Retina (tissue), 1 donor: ENCODE results near the gene DLX6.

Experiments
- DNase-seq: peaks from one replicate; pipeline ENCODE4 v3.0.0-alpha.2; 2016

The DLX6 gene

DNA sequence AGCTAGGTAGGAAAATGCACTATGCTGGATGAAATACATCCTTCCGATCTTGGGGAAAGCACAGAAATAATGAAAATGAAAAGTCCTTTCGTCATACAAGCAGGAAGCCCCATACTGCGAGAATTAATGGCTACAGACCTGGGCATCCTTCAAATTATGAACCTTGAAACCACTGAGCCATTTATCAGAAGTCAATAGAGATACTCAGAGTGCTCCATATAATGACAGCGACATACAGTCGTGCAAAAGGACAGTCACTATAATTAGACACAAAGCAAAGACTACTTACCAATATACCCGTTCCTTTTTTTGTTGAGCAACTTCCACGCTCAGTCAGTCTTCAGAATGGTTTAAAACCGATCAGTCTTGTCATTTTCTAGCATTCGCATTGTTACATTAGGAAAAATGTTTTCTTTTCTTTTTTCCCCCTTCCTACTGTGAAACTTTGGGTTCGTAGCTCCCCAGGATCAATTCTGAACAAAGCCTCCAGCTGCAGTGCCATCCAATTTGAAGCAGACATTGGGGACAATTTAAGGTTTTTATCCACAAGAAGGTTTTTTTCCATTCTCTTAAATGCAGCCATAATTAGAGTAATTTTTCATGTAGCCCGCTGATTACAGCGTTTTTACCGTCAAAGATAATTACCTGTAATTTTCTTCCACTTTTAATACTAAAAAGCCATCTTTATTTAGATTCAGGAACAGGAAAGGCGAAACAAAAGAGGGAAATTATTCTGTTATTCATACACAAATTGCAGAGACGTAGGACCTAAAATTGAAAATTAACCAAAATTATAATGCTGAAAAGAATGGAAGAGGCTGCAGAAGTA lies 6.4 kb downstream of the DLX6 start:
- DNase-seq = peak; percentile 43

DNA sequence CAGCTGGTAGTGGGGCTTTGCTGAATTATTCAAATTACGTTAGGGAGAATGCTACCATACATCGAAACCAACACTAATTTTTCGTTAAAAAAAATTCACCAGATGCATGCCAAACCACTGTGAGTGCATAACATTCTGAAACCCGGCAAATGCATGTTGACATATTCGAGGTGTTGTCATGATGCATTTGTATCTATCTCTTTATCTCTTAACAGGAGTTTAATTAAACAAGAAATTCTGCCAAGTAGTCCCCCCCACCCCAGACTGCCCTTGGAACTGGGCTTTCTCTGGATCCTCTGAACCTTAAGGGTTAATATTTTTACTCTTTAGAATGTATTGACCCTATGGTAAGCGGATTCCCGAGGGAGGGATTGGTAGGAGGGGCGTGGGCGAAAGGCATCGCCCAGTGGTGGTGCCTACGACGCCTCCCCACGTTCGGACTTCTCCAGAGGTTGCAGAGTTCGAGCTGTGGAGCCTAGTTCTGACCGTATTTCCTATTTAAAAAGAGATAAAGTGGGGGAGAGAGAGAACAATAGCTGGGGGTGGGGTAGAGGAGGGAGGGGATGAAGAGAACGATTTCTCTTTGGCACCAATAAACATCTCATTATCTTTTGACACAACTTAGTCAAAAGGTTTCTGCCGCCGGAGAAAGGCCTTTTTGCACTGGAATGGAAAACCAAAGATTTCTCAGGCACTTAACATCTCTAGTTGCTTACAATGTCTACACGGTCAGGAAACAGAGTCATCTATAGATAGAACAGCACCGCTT lies 7.2 kb downstream of the DLX6 start:
- DNase-seq = peak; percentile 51

DNA sequence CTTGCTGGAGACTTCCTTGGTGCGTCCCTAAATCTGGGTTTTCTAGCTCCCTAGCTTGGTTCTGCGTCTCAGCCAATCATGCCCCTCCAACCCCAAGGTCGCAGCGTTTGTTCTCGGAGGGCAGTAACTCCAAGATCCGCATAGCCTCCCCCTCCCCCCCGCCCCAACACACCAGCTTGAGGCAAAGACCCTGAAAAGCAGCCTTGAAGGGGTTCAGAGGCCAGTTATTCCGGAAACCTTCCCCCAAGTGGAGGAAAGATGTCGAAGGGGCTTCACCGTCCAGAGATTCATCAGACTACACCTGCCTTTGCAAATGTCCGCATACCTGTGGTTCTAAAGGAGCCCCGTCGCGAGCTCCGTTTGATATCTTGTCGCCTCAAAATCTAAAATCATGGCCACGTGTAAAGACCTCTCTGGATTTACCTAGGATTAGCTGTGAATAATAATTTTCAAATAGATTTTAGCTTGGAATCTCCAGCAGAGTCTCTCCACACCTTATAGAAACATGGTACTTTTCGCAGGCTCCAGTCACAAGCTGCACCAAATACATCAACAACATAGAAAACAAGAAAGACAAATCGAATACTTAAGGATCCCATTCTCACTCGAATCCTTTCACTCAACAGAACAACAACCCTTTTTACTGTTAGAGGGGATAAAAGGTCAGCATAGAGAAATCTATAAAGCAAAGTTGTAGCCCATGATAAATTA lies 7.9 kb downstream of the DLX6 start:
- peak; percentile 50 for DNase-seq

DNA sequence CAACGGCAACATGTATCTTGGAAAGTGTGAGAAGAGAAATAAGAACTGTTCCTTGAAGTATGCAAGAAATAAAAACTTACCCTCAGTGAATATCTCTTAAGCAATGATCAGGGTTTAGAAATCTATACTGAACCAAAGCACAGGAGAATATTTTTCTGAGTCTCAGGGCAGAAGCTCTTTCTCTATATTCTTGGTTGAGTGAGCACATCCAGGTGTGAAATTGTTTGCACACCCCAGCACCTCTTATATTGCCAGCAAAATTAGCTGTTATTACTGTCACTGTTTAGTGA lies 8.4 kb downstream of the DLX6 start:
- peak; percentile 38 for DNase-seq

DNA sequence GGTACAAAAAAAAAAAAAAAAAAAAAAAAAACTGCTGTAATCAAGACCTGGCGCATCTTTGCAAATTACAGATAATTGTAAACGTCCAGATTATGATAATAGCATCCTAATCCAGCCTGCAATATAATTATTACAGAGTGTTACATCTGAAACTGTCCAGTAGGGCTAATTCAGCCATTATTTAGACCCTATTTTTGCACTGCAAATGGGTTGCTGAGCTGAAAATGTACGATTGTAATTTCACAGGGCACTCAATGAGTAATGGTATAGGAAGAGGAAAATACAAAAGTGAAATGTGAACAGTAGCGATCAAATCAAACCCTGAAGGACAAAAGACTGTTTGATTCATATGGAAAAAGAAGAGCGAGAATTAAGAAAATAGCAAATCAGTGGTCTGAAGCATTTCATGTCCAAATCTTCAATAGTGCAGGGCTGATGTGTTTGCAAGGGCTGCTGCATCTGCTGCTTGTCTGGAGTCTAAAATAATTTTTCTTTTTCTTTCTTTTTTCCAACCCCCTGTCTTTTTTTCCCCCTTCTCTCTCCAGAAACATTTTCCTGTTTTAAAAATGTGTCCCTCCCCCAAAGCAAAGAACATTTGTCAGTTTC lies 8.9 kb downstream of the DLX6 start:
- DNase-seq = peak; percentile 33

DNA sequence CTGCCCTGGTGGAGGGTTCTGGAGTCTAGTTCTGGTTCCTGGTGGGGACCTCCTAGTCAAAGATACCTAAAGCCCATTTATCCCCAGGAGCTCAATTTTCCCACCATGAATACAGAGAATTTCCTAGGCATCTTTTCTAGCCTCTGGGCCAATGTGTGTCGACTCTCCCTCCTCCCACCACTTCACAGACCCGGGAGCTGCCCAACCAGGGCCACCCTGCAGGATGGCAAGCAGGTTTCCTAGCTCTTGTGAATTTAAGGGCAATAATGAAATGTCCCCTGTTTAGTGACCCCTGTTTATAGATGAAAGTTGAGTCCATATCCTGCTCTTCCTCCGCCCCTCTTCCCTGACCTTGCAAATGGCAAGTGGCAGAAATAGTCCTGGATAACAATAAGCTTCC lies 9.9 kb downstream of the DLX6 start:
- DNase-seq = peak; percentile 23

DNA sequence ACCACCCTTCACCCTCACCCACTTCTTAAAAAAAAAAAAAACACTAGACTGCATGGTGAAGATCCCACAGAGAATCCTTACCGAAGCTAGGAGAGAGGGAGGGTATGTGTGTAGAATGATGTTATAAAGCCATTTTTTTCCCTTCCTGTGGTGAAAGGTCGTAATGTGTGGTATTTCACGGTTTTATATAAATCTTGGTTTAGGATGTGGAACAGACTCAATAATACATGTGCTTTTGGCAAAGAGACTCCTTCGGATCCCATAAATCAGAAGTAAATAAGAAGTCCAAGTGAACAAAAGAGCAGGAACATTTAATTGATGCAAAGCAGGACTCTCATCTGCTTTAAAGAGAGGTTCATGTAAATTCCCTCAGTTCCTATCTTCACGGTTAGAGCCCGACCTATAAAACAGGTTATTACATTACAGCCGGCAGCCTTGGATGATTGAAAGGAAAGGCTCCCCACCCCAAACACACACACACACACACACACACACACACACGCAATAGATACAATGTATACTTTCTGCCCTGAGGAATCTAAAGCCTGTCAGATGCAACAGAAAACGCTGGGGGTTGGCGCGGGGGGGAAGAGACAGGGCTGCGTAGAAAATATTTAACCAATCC lies 10.5 kb downstream of the DLX6 start:
- DNase-seq = peak; percentile 21

DNA sequence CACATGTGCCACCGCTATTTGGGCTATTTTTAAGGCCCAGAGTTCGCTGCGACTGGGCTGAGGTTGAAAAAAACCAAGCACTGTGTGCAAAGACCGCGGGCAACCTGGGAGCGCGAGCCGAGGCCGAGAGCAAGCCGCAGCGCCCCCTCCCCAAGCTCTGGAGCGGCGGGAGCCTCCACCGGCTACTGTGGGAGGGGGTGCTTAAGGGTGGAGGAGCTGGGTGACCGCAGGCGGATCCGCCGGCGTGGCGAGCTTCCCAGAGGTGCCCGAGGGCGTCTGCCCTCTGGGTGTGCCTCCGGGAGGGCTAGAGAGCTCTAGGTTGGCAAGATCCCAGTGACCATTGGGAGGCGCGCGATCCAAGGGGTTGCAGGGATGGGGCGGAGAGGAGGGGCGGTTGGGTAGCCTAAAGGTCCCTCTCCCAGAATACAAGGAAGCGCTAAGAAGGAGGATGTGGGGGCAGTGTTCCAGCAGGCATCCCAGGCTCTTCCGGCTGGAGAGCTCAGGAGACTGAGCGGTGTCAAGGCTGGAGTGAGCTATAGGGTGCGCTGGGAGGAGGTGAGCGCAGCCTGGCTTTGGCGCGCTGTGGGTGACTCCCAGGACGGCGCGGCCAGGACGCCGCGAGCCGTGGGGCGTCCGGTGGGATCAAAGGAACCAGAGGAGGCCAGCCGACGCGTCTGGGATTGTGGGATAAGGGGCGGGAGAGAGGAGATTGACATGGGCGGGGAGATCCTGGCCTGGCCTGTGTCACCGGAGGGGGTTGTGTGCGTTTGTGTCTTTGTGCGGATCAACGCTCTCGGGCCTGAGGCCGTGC lies 11.2 kb downstream of the DLX6 start:
- DNase-seq = peak; percentile 84

DNA sequence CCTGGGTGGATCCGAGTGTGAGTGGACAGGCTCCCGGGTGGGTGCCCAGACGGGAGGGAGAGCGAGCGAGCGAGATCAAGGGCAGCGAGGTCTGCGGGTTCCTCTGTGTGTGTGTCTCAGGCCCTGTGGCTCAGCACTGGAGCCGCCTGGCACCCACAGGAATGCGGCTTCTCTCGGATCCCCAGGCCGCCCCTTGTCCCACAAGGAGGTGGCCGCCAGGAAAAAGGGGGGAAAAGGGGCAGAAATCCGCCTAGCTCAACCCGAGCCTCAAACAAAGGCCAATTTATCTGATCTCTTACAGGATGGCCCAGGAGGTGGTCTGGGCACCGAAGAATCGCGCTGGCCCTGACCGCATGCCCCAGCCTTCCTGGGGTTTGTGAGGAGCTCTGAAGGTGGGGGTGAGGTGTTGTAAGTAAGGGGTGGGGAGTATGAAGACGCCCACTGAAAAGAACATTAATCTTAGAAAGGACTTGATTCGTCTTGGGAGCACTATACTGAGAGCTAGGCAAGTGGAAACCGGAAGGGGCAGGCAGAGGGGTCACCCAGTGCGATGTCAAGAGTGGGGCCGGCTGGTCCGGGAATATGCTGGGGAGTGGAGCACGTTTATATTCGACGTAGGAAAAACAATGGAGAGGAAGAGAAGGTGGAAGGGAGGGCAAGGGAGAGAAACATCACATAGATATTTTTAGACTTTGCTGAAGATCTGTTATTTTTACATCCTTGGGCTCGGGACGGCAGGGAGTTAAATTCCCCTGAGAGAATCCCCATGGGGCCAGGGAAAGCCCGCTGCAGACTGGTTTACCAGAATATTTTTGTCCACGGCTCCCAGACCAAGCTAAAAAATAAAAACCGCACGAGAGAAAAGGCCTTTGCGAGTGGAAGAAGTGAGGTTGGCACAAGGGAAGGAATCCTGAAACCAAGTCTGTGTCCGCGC lies 12.1 kb downstream of the DLX6 start:
- peak; percentile 72 for DNase-seq

DNA sequence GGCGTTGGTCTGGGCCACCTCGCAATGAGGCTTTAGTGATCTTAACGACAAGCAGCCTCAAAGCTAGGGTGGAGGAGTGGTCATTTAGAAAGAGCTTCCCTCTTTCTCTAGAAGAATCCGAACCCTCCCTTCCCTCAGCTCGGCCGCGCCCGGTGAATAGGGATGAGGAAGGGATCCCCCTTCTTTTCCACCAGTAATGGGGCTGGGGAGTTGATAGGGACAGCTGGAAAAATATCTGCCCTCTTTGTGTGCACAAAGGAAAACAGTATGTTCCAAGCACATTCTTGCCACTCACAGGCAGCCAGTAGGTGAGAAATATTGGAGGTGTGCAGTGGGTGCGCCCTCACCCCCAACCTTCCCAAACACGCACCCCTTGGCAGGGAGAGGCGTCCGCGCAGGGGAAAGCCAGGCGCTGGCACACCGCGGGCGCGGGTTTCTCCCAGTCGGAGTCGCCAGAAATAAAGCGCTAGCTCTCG lies 12.8 kb downstream of the DLX6 start:
- peak; percentile 63 for DNase-seq

DNA sequence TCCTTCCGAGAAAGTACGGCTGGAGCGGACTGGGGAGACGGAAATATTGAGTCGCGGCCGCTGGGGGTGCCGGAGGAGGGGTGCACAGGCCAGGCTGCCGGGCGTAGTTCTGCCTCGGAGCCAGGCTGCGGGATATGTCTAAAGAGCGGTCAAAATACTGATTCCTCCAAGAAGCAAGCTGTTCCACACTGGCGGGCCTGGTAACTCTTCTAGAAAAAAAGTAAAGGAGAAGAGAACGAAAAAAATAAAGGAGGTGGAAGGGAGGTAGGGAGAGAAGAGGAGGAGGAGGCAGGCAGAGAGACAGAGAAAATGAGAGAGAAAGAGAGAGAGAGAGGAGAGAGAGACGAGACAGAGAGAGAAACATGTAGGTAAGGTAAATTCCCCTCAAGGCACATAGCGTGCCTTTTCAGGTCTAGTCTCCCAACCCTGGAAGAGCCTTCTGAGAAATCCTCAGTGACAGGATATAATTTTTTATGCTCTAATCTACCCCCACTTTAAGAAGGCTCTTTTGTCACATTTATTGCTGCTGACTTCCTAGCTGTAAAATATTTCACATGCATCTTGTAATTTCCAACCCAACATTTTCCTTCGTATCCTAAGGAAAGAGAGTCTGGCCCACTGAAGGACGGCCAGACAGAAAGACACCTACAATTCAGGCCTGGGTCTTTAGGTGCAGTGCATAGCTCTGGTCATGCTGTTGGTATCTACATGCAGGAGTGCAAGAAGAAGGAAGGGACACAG lies 13.6 kb downstream of the DLX6 start:
- DNase-seq = peak; percentile 50

DNA sequence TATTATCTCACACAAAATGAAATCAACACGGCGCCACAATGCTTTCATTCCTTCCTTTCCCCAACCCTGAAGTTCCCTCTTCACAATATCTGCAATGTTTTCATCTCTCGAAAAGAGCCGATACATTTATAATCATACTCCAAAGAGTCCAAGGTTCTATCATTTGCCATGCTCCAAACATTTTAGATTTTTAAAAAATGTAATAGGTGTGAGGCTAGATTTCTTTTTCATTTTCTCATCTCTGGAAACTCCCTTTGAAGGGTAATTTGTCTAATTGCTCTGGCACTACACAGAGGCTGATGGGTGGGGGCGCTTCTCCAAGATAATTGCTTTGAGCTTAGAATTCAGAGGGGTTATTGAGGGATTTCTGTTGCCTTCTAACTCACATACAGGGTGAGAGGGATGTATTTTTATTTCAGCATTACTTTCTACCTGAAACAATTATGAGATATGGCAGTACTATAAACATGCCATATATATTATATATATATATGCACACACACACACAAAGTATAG lies 14.4 kb downstream of the DLX6 start:
- DNase-seq = no peak

DNA sequence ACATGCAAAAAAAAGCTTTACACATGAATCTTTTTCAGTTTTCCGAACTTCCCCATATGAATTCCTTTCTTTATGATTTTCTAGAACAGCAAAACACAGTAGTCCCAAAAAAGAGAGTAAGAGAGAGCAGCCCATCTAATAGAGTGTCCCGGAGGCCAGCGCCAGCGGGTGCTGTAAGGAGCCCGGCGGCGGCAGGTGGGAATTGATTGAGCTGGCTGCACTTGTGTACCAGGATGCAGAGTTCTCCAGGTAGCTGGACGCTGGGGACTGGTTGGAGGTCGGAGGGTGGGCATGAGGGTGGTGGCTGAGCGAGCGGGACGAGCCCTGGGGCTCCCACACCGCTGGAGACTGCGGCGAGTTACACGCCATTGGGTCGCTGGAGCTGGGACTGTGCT lies 15.2 kb downstream of the DLX6 start:
- DNase-seq = no peak

DNA sequence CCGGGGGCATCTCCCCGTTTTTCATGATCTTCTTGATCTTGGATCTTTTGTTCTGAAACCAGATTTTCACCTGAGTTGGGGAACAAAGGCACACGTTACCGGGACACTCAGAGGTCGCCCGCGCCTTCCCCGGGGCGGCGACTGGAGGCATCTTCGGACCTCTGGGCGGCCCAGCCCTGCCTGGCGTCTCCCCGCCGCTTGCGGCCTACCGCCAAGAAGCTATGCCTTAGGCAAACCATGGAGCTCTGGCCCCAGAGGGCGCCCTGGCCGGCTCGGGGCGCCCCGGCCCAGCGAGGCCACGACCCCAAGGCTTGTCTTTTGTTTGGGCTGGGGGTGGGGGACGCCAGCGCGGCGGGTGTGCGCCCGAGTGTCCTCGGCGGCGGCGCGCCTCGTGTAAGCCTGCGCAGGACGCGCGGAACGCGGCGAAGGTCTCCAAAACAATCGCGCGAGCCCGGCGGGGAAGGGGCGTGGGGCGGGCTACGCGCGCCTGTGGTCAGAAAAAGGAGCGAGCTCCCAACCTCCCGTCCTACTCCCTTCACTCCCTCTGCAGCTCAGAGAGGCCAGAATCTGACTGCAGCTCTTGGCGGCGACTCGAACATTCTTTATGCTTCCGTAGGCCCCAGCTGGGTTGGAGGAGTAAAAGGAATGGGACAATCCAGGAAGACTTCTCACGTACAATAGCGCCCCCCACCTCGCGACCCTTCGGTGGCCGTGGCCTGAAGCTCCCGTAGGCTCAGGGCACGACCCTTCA lies 15.8 kb downstream of the DLX6 start:
- peak; percentile 83 for DNase-seq

DNA sequence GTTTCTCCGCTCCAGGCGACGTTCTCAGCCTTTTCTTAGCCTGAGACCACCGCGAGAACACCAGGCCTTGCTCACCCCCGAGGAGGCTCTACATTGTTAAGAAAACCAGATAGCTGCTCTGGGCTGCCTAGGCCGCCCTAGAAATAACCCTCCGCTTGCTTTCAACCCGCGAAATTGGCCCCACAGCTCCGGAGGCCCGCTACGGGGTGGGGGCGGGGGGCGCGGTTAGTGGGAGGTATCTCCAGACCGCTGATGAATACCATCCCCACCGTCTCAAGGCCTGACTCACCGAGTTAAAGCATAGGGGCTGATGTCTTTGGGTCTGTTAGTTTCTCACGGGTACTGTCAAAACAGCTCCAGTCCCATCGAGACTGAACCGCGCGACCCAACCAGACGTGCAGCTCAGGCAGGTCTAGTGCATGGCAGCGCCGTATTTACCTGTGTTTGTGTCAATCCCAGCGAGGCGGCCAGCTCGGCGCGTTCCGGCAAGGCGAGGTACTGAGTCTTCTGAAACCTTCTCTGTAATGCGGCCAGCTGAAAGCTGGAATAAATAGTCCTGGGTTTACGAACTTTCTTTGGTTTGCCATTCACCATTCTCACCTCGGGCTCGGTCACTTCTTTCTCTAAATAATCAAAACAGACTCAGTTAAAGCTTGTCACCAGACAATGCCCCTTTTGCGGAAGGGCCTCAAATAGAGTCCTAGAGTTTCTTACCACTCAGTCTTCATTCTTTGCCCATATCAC lies 16.6 kb downstream of the DLX6 start:
- DNase-seq = no peak

DNA sequence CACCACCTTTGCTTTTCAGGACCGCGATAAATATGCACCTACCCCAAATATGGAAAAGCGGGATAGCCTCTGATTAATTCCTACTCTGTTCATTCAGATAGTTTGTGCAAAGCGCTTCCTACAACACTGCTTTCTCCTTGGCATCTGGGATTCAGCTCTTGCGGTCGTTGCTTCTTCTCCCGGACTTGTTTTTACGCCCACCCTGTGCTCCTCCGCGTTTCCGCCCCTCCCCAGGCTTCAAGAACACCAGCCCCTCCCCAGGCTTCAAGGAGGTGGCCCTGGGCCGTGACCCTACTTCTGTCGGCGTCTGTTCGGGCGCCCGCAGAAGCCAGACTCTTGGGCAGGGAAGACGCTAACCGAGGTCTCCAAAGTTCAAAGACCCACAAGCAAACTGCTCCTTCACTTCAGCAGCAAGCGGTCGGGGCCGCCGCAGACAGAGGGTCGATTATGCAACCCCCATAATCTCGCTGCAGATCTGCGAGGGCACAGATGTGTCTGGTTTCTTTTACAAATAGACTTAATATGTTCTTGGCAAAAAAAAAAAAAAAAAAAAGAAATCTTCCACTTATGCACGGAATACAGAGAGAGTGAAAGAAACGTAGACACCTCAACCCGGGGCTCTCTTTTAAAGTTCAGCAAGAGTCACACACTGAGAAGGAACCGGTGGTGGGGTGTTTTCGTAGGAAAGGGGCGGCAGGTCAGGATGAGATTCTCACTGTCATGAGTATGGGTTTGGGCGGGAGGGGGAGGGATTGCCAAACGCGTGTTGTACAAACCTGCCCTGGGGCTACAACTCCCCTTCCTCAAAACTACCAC lies 17.3 kb downstream of the DLX6 start:
- DNase-seq = peak; percentile 59
